Activated CD4-positive, CD25-positive, alpha-beta regulatory T cell (primary cell): ENCODE data around the gene RNF138.
A peak's percentile ranks its signal among the peaks of the same experiment; 100 is the strongest.
"Not testable (repeated sequence)": the region's sequence is repeated elsewhere in the genome, so short reads cannot be mapped to it uniquely, and the experiment has no call there.

Experiments
- DNase-seq, 4 experiments: peaks; one replicate each; lab custom pipeline; 2025; lab: John Stamatoyannopoulos, UW

Gene RNF138, protein sequence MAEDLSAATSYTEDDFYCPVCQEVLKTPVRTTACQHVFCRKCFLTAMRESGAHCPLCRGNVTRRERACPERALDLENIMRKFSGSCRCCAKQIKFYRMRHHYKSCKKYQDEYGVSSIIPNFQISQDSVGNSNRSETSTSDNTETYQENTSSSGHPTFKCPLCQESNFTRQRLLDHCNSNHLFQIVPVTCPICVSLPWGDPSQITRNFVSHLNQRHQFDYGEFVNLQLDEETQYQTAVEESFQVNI

DNA sequence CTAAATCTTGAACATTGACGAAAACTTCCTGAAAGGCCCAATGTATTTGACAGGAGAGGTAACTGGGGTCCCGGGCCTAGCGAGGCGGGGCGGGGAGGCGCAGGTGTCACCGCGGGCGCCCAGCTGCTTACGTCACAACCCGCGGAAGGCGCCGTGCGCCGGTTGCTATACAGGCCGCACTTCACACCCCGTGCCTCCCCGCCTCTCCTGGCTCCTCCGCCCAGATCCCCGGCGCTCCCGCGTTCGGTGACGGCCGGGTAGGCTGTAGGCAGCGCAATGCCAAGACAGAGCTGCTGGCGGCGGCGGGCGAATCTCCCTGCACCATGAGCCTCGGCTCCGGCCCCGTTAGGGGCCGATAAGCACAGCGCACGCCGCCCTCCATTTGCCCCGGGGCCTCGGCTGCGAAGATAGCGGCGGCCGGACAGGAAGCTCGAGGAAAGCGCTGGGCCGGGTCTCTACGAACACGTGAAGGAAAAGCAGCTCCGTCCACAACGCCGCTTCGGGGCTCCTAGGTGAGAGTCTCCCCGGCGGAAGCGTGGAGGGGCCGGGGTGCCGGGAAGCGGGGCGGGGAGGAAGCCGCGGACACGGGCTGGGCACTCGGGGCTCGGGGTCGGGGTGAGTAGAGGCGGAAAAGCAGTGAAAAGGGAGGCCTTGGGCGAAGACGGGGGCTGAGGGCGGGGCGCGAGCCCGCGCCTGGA lies at the start of gene RNF138:
TSS of gene RNF138 (plus strand) at position 151 of the 698 bp plus-strand sequence. CDS start 903 bp downstream, outside the sequence.
- peak; percentile 57 to 74 (median 64) for DNase-seq

- no peak for DNase-seq
Measured at GRCh38 chr18:32042337-32042736, 49.3 kb upstream of the RNF138 start.

GRCh38 chr18:32048507-32049091 lies 43.1 kb upstream of the RNF138 start:
- no peak for DNase-seq

GRCh38 chr18:32049393-32050171 lies 42.1 kb upstream of the RNF138 start:
- DNase-seq = no peak

DNA sequence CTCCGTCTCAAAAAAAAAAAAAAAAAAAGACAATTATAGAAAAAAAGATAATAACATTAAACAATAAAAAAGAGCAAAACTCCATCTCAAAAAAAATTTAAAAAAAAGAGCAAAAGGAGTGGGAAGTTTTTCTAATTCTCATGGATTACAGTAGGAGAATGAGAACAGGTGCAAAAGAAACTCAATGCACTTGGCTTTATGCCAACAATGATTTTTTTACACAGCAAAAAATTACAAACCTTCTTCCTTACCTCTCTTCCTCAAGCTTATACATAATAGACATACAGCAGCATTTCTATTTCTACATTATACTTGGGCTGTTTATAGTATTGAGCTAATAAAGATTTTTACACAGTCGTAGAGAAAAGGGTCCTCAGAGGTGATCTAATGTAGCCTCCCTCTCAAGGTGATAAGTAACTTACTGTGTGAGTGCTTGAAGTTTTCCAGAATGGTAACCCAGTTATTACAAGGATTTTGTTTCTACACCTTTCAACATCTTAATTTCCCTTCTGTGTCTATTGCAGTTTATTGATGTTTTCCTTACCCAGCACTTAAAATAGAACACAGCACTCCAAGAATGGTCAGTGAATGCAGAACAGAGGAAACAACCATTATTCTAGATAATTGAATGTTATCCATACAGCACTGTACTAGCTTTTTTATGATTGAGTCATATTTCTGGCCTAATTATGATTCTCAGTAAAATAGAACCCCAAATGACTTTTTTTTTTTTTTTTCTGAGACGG lies 34.9 kb upstream of the RNF138 start:
- DNase-seq = no peak

- no peak for DNase-seq
Measured at GRCh38 chr18:32057624-32058165, 34.0 kb upstream of the RNF138 start.

DNA sequence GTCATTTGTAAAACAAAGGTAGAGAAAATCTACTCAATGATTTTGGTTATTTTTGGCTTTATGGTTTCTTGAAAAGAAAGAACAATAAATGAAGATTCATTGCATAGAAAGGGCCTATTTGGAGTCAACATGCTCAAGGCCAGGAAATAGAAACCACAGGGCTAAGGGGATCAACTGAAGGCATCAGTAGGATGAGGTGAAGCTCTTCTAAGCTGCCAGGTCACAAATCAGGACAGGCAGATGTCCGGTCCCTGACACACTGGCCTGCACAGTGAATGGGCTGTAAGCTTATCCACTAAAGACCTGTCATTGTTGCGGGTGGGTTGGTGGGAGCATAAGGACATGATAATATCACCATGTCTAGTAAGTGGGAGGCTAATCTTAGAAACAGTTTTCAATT lies 31.6 kb upstream of the RNF138 start:
- no peak for DNase-seq

DNA sequence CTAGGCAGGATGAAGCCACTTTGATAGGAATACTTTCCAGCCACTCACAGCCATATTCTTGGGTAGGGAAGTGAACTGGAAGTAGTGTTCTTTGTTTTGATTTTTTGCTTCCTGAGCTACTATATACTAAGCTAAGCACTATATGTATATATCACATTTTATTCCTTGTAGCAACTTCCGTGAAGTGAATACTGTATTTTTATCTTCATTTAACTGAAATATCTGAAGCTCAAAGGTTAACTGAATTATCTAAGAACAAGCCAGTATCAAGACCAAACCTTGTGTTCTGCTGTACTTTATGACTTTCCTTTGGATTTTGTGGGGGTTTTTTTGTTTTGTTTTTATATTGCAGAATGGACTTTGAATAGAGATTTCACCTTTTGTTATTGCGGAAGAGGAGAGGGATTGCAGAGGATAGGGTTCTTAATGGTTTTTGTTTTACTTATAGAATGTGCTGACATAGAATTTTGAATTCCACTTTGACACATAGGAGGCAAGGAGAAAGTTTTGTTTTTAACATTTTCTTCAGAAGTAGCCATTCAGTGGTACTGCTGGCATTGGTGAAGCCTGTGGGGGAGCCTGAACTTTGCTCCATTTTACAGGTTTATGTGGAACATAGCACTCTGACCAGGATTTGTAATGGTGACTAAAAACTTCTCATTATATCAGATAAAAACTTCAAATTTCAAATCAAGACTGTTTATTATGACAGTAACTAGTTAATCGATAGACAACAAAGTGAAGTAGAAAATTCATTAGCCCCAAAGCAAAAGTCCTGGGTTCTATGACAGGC lies 24.1 kb upstream of the RNF138 start:
- no peak for DNase-seq

DNA sequence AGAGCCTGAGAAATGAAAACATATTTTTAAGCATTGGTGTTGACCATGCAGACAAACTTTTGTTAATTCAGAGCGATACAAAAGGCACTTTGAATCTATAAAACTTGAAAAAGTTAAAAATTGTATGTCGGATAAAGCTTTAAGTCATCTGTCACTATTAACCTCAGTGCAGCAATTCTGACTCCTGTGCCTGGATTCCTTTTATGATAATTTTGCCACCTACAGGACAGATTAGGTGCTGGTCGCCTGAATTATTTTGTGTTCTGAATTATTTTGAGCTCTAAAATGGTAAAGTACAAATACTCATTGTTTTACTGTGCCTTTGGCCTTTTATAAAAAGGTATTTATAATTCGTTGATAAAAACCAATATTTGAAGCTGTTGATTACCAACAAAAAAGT lies 19.4 kb upstream of the RNF138 start:
- DNase-seq = no peak

GRCh38 chr18:32074206-32074605 lies 17.5 kb upstream of the RNF138 start:
- no peak for DNase-seq

DNA sequence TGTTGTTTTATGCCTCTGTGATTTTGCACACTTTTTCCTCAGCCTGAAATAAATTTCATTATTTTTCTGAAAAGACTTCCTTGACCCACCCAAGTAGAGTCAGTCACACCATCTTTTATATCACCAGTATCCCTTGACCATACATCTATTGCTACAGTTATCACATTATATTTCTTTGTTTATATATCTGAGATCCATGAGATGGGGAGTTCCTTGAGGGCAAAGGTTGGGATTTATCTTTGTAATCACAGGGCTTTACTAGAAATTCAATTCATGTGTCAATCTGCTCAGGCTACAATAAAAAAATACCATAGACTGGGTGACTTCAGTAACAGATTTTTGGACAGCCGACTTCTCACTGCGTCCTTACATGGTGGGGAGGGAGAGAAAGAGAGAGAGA lies 12.8 kb upstream of the RNF138 start:
- no peak for DNase-seq

DNA sequence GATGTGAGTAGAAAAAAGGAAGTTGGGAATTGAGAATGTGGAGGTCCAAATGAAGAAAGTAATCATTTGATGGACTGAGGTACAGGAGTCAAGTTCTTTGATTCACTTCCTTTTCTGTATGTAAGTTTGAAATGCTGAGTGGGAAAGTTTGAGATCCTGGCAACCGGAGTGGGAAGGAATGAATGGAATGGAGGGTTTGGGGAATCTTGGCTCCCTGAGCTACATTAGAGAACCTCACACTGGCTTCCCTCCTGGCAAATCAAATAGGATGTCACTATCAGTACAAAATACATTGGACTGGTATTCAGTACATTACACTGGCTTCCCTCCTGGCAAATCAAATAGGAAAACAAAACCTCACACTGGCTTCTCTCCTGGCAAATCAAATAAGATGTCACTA lies 9.8 kb upstream of the RNF138 start:
- DNase-seq = no peak

DNA sequence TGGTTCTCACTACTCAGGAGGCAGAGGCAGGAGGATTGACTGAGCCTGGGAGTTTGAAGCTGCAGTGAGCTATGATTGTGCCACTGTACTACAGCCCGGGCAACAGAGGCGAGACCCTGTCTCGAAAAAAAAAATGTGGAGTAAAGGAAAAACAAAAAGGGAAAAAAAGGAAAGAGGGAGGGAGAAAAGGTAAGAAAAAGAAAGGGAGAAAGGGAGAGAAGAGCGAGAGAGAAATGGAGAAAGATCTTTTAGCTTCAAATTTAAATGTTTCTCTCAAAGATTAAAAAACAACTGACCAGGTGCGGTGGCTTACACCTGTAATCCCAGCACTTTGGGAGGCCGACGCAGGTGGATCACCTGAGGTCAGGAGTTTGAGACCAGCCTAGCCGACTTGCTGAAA lies 7.9 kb upstream of the RNF138 start:
- no peak for DNase-seq

- no peak for DNase-seq
Measured at GRCh38 chr18:32086881-32087280, 4.8 kb upstream of the RNF138 start.

DNA sequence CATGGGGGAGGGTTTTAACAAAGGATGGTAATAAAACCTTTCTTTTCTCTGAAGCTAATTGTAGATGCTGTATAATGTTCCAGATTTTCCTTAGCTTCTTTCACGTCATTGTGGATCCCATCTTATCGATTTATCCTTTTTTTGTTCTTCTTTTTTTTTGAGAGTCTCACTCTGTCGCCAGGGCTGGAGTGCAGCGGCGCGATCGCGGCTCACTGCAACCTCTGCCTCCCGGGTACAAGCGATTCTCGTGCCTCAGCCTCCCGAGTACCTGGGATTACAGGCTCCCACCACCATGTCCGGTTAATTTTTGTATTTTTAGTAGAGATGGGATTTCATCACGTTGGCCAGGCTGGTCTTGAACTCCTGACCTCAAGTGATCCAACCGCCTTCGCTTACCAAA lies 843 bp upstream of the RNF138 start:
- DNase-seq = not testable (repeated sequence)

GRCh38 chr18:32091325-32091723 lies 350 bp upstream of the RNF138 start:
- DNase-seq = no peak

DNA sequence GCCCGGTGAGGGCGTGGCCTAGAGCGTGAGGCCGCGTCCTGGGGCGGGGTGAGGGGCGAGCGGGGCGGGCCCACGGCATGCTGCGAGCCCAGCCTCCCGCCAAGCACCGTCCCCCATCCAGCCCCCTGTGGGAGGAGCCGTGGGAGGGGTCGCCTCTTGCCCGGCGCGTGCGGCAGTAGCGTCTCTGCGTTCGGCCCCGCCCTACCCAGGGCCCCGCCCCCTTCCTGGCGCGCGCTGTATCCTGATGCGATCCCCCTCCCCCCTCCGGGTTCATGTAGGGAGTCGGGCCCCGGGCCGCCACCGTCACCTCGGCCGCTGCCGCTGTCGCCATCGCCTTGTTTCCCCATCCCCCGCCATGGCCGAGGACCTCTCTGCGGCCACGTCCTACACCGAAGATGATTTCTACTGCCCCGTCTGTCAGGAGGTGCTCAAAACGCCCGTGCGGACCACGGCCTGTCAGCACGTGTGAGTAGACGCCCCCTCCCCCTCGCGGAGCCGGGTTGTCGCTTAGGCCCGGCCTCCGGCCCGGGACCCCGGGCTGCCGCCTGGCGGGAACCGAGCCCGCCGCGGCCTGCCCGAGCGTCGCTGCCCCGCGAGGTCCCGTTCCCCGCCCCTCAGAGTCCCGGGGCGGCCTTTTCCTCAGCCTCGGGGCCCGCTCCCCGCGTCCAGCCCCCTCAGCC lies 888 bp downstream of the RNF138 start:
- peak; percentile 99 to 100 (median 100) for DNase-seq

- DNase-seq = peak in 2 of 4 experiments; percentile 3 to 31
Measured at GRCh38 chr18:32093102-32093511, 1.4 kb downstream of the RNF138 start.

GRCh38 chr18:32093523-32093922 lies 1.8 kb downstream of the RNF138 start:
- DNase-seq = no peak
